GM12891 (cell line): ENCODE results near the gene SHC3.

Experiments
- DNase-seq: peaks from one replicate; pipeline ENCODE4 v3.0.0; 2011; ENCODE audit warnings: low spot score; ENCODE audit not compliant: insufficient read length
- FAIRE-seq: peaks from 2 replicates; lab custom pipeline; 2011; peaks lifted over from hg19 to GRCh38; lab: Jason Lieb, UNC
- PAX5 ChIP-seq: IDR thresholded peaks from 2 replicates; pipeline ENCODE4 v1.6.1; 2011; ENCODE audit warnings: low read length, moderate library complexity, mild to moderate bottlenecking; ENCODE audit not compliant: insufficient read depth, severe bottlenecking
- POLR2A ChIP-seq: IDR thresholded peaks from 2 replicates; pipeline ENCODE4 v1.6.1; 2011; ENCODE audit warnings: low read depth, low read length, control low read depth
- POLR2AphosphoS5 ChIP-seq: IDR thresholded peaks from 2 replicates; pipeline ENCODE4 v1.6.1; 2011; ENCODE audit warnings: low read depth, low read length, control low read depth
- POU2F2 ChIP-seq: IDR thresholded peaks from 2 replicates; pipeline ENCODE4 v1.6.1; 2011; ENCODE audit warnings: low read depth, mild to moderate bottlenecking, control low read depth, low read length, moderate library complexity
- SPI1 ChIP-seq: IDR thresholded peaks from 2 replicates; pipeline ENCODE4 v1.6.1; 2011; ENCODE audit warnings: low read depth, low read length, control low read depth
- TAF1 ChIP-seq: IDR thresholded peaks from 2 replicates; pipeline ENCODE4 v1.6.1; 2011; ENCODE audit warnings: low read depth, low read length, control low read depth

SHC3 gene

DNA sequence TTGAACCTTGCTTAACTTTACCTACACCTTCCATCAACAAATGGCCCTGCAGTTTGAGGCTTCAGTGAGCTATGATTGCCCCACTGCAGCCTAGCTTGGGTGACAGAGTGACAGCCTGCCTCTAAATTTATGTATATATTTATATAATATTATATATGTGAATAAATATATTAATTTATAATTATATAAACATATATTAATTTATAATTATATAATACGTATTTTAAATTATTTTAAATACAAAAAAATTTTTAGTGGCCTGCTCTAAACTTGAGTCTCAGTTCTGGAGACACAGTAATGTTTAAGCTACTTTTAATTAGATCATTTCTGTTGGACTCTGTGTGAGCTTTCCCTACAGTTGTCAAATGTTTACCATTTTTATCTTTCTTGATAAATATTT lies 9.3 kb upstream of the SHC3 start:
- FAIRE-seq (no peak), DNase-seq (no peak)
- no peak for TF ChIP-seq POLR2A
- no peak for TF ChIP-seq PAX5
- no peak for TF ChIP-seq POLR2AphosphoS5
- TF ChIP-seq POU2F2: no peak
- TF ChIP-seq SPI1: no peak
- TF ChIP-seq TAF1: no peak

- DNase-seq (no peak), FAIRE-seq (no peak)
- TF ChIP-seq SPI1 (no peak), TAF1 (no peak), POLR2AphosphoS5 (no peak), PAX5 (no peak), POLR2A (no peak), POU2F2 (no peak)
Observed at GRCh38 chr9:89187541-89187940, 8.9 kb upstream of the SHC3 start.

- FAIRE-seq: no peak
- no peak for TF ChIP-seq TAF1
- no peak for TF ChIP-seq SPI1
- DNase-seq: no peak
Observed at GRCh38 chr9:89186960-89187359, 8.3 kb upstream of the SHC3 start.

GRCh38 chr9:89185980-89186379 lies 7.4 kb upstream of the SHC3 start:
- DNase-seq (no peak), FAIRE-seq (no peak)
- TF ChIP-seq PAX5 (no peak), SPI1 (no peak), POU2F2 (no peak), POLR2AphosphoS5 (no peak), POLR2A (no peak), TAF1 (no peak)

- DNase-seq (no peak), FAIRE-seq (no peak)
- TF ChIP-seq POU2F2: no peak
- no peak for TF ChIP-seq PAX5
- no peak for TF ChIP-seq POLR2AphosphoS5
- no peak for TF ChIP-seq POLR2A
- no peak for TF ChIP-seq SPI1
- TF ChIP-seq TAF1: no peak
Observed at GRCh38 chr9:89183146-89183545, 4.5 kb upstream of the SHC3 start.

- no peak for DNase-seq
- TF ChIP-seq PAX5 (no peak), POLR2A (no peak), SPI1 (no peak), TAF1 (no peak), POLR2AphosphoS5 (no peak)
- no peak for FAIRE-seq
Observed at GRCh38 chr9:89182369-89182768, 3.8 kb upstream of the SHC3 start.

DNA sequence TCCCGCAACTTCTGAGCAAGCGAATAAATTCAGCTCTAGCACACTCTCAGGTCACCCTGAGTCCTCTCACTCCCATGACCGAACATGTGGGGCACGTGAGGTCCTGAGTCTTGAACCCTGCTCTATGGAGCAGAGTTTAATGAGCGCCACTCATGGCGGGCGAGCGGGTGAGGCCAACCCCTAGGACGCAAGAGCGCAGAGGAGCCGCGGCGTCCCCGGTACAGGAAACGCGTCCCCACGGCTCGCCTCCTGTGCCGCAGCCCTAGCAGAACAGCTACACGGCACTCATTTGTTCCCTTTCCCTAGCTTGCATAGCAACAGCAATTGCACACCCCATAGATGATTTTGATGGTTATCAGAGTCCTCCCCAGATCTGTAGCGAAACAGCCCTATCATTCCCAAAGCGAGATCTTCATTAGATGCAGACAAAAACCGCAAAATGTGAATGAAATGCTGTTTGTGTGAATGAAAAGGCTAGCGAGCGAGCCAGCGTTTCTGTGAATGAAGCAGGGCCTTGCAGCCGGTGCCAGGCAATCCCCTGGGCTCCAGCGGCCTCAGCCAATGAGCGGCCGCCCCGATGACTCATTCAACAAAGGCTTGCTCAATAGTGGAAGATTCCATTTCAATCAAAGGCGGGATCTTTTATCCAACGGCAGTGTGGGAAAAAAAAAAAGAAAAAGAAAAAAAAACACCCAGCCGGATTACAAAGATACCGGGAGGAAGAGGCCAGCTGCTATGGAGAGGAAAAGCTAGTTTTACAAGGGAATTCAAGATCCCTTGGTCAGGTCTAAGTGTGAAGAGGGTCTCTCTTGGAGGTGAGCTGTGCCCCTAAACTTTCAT lies 1.5 kb upstream of the SHC3 start:
- FAIRE-seq: no peak
- TF ChIP-seq POU2F2 (no peak), POLR2AphosphoS5 (no peak), POLR2A (no peak), TAF1 (no peak)
- no peak for DNase-seq

GRCh38 chr9:89179540-89179894 lies 899 bp upstream of the SHC3 start:
- DNase-seq (no peak), FAIRE-seq (no peak)
- no peak for TF ChIP-seq POLR2AphosphoS5
- TF ChIP-seq SPI1: no peak
- no peak for TF ChIP-seq POU2F2
- no peak for TF ChIP-seq TAF1
- TF ChIP-seq POLR2A: no peak
- no peak for TF ChIP-seq PAX5

- no peak for FAIRE-seq
Observed at GRCh38 chr9:89178830-89179539, 367 bp upstream of the SHC3 start.

More at GRCh38 chr9:89178830-89179539, 367 bp upstream of the SHC3 start:
- no peak for TF ChIP-seq PAX5
- no peak for TF ChIP-seq POLR2AphosphoS5
- TF ChIP-seq TAF1: no peak
- TF ChIP-seq POU2F2: no peak
- TF ChIP-seq POLR2A: no peak
- no peak for TF ChIP-seq SPI1
- DNase-seq: no peak
